Measurements from ENCODE around the gene ERBB4. TPM values are rescaled to one million over a fixed set of nuclear protein-coding genes. Genes with fewer than 3 reads are reported as not detected.

Gene ERBB4
- total RNA-seq, 4 donors from 2014 or later, result 0.09 to 0.67 TPM; not detected in 2

- no peaks in the 10 kb centered on the region for H3K4me1 ChIP-seq
- no peak overlapping the region for H3K4me3 ChIP-seq
- H3K27ac ChIP-seq, result no peak overlapping the region
- H3K27me3 ChIP-seq, result no peaks in the 10 kb centered on the region
- no peak for TF ChIP-seq CTCF (IDR thresholded peaks at IDR 0.05)
- no peak for TF ChIP-seq POLR2A (IDR thresholded peaks at IDR 0.05)
- no peaks in the 10 kb centered on the region for H3K36me3 ChIP-seq
- no peaks in the 10 kb centered on the region for H3K9me3 ChIP-seq
- no peak for DNase-seq
Observed at GRCh38 chr2:211928201-211928600, 610.4 kb downstream of the ERBB4 start.

GRCh38 chr2:211923019-211923418 is 615.6 kb downstream of the ERBB4 start:
- Histone ChIP-seq H3K9me3 (no peaks in the 10 kb centered on the region), H3K27ac (no peak overlapping the region), H3K36me3 (no peaks in the 10 kb centered on the region), H3K4me1 (no peaks in the 10 kb centered on the region), H3K4me3 (no peak overlapping the region), H3K27me3 (no peaks in the 10 kb centered on the region)
- TF ChIP-seq CTCF (IDR thresholded peaks at IDR 0.05) (no peak), POLR2A (IDR thresholded peaks at IDR 0.05) (no peak)
- DNase-seq, result no peak

GRCh38 chr2:211903961-211904360 is 634.6 kb downstream of the ERBB4 start:
- DNase-seq, result no peak
- Histone ChIP-seq H3K27me3 (no peaks in the 10 kb centered on the region), H3K9me3 (no peaks in the 10 kb centered on the region), H3K4me1 (no peaks in the 10 kb centered on the region), H3K4me3 (no peak overlapping the region), H3K27ac (no peak overlapping the region), H3K36me3 (no peaks in the 10 kb centered on the region)
- TF ChIP-seq POLR2A (IDR thresholded peaks at IDR 0.05) (no peak), CTCF (IDR thresholded peaks at IDR 0.05) (no peak)

GRCh38 chr2:211901226-211901846 is 637.3 kb downstream of the ERBB4 start:
- DNase-seq, result no peak
- Histone ChIP-seq H3K4me3 (no peak overlapping the region), H3K27me3 (no peaks in the 10 kb centered on the region), H3K36me3 (no peaks in the 10 kb centered on the region), H3K9me3 (no peaks in the 10 kb centered on the region), H3K4me1 (no peaks in the 10 kb centered on the region), H3K27ac (no peak overlapping the region)
- TF ChIP-seq CTCF (IDR thresholded peaks at IDR 0.05) (no peak), POLR2A (IDR thresholded peaks at IDR 0.05) (no peak)

- TF ChIP-seq CTCF (IDR thresholded peaks at IDR 0.05) (no peak), POLR2A (IDR thresholded peaks at IDR 0.05) (no peak)
- DNase-seq, result no peak
- Histone ChIP-seq H3K27ac (no peak overlapping the region), H3K4me1 (no peaks in the 10 kb centered on the region), H3K4me3 (no peak overlapping the region), H3K27me3 (no peaks in the 10 kb centered on the region), H3K36me3 (no peaks in the 10 kb centered on the region), H3K9me3 (no peaks in the 10 kb centered on the region)
Observed at GRCh38 chr2:211900518-211900917, 638.1 kb downstream of the ERBB4 start.

- no peak overlapping the region for H3K27ac ChIP-seq
- no peaks in the 10 kb centered on the region for H3K27me3 ChIP-seq
- H3K4me1 ChIP-seq, result no peaks in the 10 kb centered on the region
- no peak overlapping the region for H3K4me3 ChIP-seq
- no peaks in the 10 kb centered on the region for H3K9me3 ChIP-seq
- TF ChIP-seq CTCF (IDR thresholded peaks at IDR 0.05) (no peak), POLR2A (IDR thresholded peaks at IDR 0.05) (no peak)
- no peaks in the 10 kb centered on the region for H3K36me3 ChIP-seq
- no peak for DNase-seq
Observed at GRCh38 chr2:211900000-211900399, 638.6 kb downstream of the ERBB4 start.

All from Peyer's patch (tissue), 4 donors.